HCT116 (cell line): ENCODE data around the gene BPIFB1.

Source experiments
- POLR2AphosphoS5 ChIP-seq: IDR thresholded peaks from 2 replicates; pipeline ENCODE4 v1.6.1; 2011; ENCODE audit warnings: mild to moderate bottlenecking, low read depth, low read length, moderate library complexity
- TF ChIP-seq, protein P1 (sequence below): IDR thresholded peaks from 2 replicates; pipeline ENCODE4 v1.6.1; 2012
- TF ChIP-seq, protein P2 (sequence below), 3 experiments: fragments of 200-600 bp in 1 of 3; sonication (generic) in 1 of 3; IDR thresholded peaks in 2 of 3; conservative IDR thresholded peaks in 1 of 3; 2 replicates each; pipeline ENCODE4 v1.5.1; 2012 to 2017; ENCODE audit warnings: low read depth in 2 of 3, low read length in 2 of 3, antibody characterized with exemption in 1 of 3, borderline replicate concordance in 1 of 3, control low read depth in 1 of 3, mild to moderate bottlenecking in 1 of 3, mixed read lengths in 1 of 3, mixed run types in 1 of 3, moderate library complexity in 1 of 3; ENCODE audit not compliant: insufficient read depth in 1 of 3
- TF ChIP-seq, protein P3 (sequence below): IDR thresholded peaks from 2 replicates; pipeline ENCODE4 v1.6.1; 2012; ENCODE audit warnings: low read depth

DNA sequence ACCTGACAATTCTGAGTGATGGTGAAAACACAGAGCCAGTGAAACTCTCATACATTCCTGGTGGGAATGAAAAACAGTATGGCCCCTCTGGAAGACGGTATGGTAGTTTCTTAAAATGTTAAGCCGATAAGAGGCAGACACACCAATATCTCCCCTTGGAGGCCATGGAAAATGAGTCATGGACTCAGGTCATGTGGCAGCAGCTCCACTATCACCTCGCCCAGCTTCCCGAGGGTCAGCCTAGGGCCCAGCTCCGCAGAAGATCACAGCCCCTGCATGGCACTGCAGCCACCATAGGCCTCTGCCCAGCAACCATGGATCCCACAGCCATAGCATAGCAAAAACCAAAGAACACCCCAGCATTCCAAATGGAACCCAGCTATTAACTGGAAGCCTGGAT lies 25.8 kb upstream of the BPIFB1 start:
- TF ChIP-seq, protein P1, sequence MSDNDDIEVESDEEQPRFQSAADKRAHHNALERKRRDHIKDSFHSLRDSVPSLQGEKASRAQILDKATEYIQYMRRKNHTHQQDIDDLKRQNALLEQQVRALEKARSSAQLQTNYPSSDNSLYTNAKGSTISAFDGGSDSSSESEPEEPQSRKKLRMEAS = no peak
- TF ChIP-seq, protein P2, sequence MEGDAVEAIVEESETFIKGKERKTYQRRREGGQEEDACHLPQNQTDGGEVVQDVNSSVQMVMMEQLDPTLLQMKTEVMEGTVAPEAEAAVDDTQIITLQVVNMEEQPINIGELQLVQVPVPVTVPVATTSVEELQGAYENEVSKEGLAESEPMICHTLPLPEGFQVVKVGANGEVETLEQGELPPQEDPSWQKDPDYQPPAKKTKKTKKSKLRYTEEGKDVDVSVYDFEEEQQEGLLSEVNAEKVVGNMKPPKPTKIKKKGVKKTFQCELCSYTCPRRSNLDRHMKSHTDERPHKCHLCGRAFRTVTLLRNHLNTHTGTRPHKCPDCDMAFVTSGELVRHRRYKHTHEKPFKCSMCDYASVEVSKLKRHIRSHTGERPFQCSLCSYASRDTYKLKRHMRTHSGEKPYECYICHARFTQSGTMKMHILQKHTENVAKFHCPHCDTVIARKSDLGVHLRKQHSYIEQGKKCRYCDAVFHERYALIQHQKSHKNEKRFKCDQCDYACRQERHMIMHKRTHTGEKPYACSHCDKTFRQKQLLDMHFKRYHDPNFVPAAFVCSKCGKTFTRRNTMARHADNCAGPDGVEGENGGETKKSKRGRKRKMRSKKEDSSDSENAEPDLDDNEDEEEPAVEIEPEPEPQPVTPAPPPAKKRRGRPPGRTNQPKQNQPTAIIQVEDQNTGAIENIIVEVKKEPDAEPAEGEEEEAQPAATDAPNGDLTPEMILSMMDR (IDR thresholded peaks at IDR 0.05 in 2 of 3, conservative IDR thresholded peaks at IDR 0.05 in 1 of 3; ENCODE audit: borderline replicate concordance in 1 of 3, insufficient read depth in 1 of 3, low read depth in 2 of 3, low read length in 2 of 3) = no peak
- TF ChIP-seq, protein P3, sequence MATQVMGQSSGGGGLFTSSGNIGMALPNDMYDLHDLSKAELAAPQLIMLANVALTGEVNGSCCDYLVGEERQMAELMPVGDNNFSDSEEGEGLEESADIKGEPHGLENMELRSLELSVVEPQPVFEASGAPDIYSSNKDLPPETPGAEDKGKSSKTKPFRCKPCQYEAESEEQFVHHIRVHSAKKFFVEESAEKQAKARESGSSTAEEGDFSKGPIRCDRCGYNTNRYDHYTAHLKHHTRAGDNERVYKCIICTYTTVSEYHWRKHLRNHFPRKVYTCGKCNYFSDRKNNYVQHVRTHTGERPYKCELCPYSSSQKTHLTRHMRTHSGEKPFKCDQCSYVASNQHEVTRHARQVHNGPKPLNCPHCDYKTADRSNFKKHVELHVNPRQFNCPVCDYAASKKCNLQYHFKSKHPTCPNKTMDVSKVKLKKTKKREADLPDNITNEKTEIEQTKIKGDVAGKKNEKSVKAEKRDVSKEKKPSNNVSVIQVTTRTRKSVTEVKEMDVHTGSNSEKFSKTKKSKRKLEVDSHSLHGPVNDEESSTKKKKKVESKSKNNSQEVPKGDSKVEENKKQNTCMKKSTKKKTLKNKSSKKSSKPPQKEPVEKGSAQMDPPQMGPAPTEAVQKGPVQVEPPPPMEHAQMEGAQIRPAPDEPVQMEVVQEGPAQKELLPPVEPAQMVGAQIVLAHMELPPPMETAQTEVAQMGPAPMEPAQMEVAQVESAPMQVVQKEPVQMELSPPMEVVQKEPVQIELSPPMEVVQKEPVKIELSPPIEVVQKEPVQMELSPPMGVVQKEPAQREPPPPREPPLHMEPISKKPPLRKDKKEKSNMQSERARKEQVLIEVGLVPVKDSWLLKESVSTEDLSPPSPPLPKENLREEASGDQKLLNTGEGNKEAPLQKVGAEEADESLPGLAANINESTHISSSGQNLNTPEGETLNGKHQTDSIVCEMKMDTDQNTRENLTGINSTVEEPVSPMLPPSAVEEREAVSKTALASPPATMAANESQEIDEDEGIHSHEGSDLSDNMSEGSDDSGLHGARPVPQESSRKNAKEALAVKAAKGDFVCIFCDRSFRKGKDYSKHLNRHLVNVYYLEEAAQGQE = no peak
- no peak for TF ChIP-seq POLR2AphosphoS5
